AG04449 (cell line): ENCODE data around the gene HIPK1.

Source experiments
- CTCF ChIA-PET: fragments of 350-600 bp; formaldehyde crosslinking; extraction: SDS; loops from one replicate; lab custom pipeline; 2021; ENCODE audit warnings: antibody characterized with exemption; lab: Yijun Ruan, JAX
- POLR2A ChIA-PET: fragments of 400-600, 350-600 bp; formaldehyde crosslinking; extraction: SDS; loops from one replicate; lab custom pipeline; 2020; ENCODE audit warnings: antibody characterized with exemption, inconsistent platforms; lab: Yijun Ruan, JAX
- DNase-seq: peaks from one replicate; pipeline ENCODE4 v3.0.0-alpha.2; 2010; ENCODE audit warnings: low read depth, low spot score
- H3K4me3 ChIP-seq: 2 replicates; pipeline ENCODE4 v1.5.1; 2011; ENCODE audit warnings: low read depth, mild to moderate bottlenecking, control low read depth, low read length
- CTCF ChIP-seq: IDR thresholded peaks from one replicate; pipeline ENCODE4 v1.5.1; 2011; ENCODE audit warnings: mild to moderate bottlenecking, moderate library complexity, low read length, control low read depth, inconsistent platforms; ENCODE audit not compliant: insufficient read depth; ENCODE audit errors: missing control alignments

Gene HIPK1

GRCh38 chr1:113917400-113918082 is 11.6 kb upstream of the HIPK1 start:
- no peak for DNase-seq
- ChIA-PET CTCF (interaction anchor here (1.4 to 1.7 kb wide), 3 partner anchors 11 to 82 kb away, joined by 4 to 6 read pairs (median 6); partner anchors contain the start of gene HIPK1), POLR2A (interaction anchor here (1.1 kb wide), 2 partner anchors 12 to 159 kb away, joined by 3 to 4 read pairs; partner anchors contain the start of gene DCLRE1B)
- TF ChIP-seq CTCF: no peak
- H3K4me3 ChIP-seq: no peak overlapping the region

GRCh38 chr1:113918243-113918642 is 10.9 kb upstream of the HIPK1 start:
- no peak for TF ChIP-seq CTCF
- ChIA-PET POLR2A (interaction anchor here (1.1 kb wide), 2 partner anchors 13 to 160 kb away, joined by 3 to 4 read pairs; partner anchors contain the start of gene DCLRE1B), CTCF (interaction anchor here (1.4 to 1.7 kb wide), 3 partner anchors 11 to 83 kb away, joined by 4 to 6 read pairs (median 6); partner anchors contain the start of gene HIPK1)
- H3K4me3 ChIP-seq: no peak overlapping the region
- DNase-seq: no peak

- ChIA-PET CTCF (no interaction called here), POLR2A (no interaction called here)
- no peak for DNase-seq
- H3K4me3 ChIP-seq: no peak overlapping the region
- TF ChIP-seq CTCF: no peak
Measured at GRCh38 chr1:113922957-113923356, 6.2 kb upstream of the HIPK1 start.

GRCh38 chr1:113924473-113924872 is 4.7 kb upstream of the HIPK1 start:
- no peak for TF ChIP-seq CTCF
- POLR2A ChIA-PET: no interaction called here
- H3K4me3 ChIP-seq: no peak overlapping the region
- CTCF ChIA-PET: no interaction called here
- no peak for DNase-seq

GRCh38 chr1:113928187-113928930 is 765 bp upstream of the HIPK1 start:
- ChIA-PET CTCF (interaction anchor here (0.6 to 4.6 kb wide), 8 partner anchors 11 to 354 kb away, joined by 3 to 47 read pairs (median 5); partner anchors contain the start of gene AP4B1), POLR2A (interaction anchor here (1.6 to 3.9 kb wide), 3 partner anchors 15 to 50 kb away, joined by 4 to 46 read pairs (median 6); partner anchors contain the start of genes AP4B1, DCLRE1B and OLFML3)
- no peak for DNase-seq
- no peak for TF ChIP-seq CTCF
- H3K4me3 ChIP-seq: peak overlapping the region; percentile 89
